ENCODE measurements around the gene SRPRB. TPM values are rescaled to one million over a fixed set of nuclear protein-coding genes. Genes with fewer than 3 reads are reported as not detected.

SRPRB gene
- total RNA-seq, 1 experiment from 2014 or later, result 73.5 TPM

DNA sequence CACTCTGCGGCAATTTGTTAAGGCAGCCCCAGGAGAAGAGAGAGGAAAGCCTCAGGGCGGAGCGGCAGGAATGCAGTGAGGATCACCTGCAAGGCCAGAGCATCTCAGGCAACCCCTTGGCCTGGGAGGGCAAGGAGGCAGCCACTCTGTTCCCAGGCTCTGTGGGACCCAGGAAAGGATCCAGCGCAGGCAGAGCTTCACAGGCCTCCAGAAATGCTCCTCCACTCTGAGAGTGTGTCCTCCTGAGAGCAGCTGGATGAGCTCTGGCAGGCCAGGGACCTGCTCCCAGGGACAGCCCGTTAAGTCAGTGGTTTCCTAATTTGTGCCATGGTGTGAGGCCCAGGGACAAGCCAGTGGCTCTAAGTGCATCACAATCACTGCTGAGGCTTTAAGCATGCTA is 54.9 kb downstream of the SRPRB start:
- Histone ChIP-seq H3K4me1 (ENCODE audit: control insufficient read depth, insufficient read depth, low read length) (no peaks in the 10 kb centered on the region), H3K9me3 (ENCODE audit: control insufficient read depth, insufficient read depth, low read depth, low read length) (no peaks in the 10 kb centered on the region), H3K4me3 (ENCODE audit: low read depth in 2 of 2, low read length in 2 of 2) (no peak overlapping the region), H3K36me3 (ENCODE audit: control insufficient read depth, insufficient read depth, low read length) (no peaks in the 10 kb centered on the region), H3K27me3 (ENCODE audit: control insufficient read depth, insufficient read depth, low read length) (no peaks in the 10 kb centered on the region), H3K27ac (ENCODE audit: low read length) (no peak overlapping the region)
- ChIA-PET CTCF (no interaction called here), POLR2A (no interaction called here)
- BruUV-seq (replicated peaks), result no TSS peak
- DNase-seq (ENCODE audit: low read depth, low spot score) (no peak), ATAC-seq (0 out of 2 replicates have a peak, but pooled peaks have one; percentile 35)
- TF ChIP-seq SIN3A (IDR thresholded peaks at IDR 0.05; ENCODE audit: borderline replicate concordance, insufficient read depth, low read depth, low read length) (no peak), POLR2AphosphoS5 (IDR thresholded peaks at IDR 0.05; ENCODE audit: low read depth, low read length) (no peak), REST (IDR thresholded peaks at IDR 0.05; ENCODE audit: insufficient read depth in 1 of 2, low read depth in 2 of 2, low read length in 1 of 2) (no peak), TCF7L2 (IDR thresholded peaks at IDR 0.05; ENCODE audit: low read depth, low read length) (no peak)
- TF ChIP-seq, protein P1, sequence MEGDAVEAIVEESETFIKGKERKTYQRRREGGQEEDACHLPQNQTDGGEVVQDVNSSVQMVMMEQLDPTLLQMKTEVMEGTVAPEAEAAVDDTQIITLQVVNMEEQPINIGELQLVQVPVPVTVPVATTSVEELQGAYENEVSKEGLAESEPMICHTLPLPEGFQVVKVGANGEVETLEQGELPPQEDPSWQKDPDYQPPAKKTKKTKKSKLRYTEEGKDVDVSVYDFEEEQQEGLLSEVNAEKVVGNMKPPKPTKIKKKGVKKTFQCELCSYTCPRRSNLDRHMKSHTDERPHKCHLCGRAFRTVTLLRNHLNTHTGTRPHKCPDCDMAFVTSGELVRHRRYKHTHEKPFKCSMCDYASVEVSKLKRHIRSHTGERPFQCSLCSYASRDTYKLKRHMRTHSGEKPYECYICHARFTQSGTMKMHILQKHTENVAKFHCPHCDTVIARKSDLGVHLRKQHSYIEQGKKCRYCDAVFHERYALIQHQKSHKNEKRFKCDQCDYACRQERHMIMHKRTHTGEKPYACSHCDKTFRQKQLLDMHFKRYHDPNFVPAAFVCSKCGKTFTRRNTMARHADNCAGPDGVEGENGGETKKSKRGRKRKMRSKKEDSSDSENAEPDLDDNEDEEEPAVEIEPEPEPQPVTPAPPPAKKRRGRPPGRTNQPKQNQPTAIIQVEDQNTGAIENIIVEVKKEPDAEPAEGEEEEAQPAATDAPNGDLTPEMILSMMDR (IDR thresholded peaks at IDR 0.05), result no peak
- in situ Hi-C loops (cut with HindIII; ENCODE audit: low pct_unique_long_range_greater_than_20kb, low sequenced_read_pairs), result no loop called here
- intact Hi-C loops (cut with micrococcal nuclease; ENCODE audit: unreplicated experiment), result no loop called here

- H3K36me3 ChIP-seq (ENCODE audit: control insufficient read depth, insufficient read depth, low read length), result no peaks in the 10 kb centered on the region
- in situ Hi-C loops (cut with HindIII; ENCODE audit: low pct_unique_long_range_greater_than_20kb, low sequenced_read_pairs), result no loop called here
- H3K27me3 ChIP-seq (ENCODE audit: control insufficient read depth, insufficient read depth, low read length), result no peaks in the 10 kb centered on the region
- BruUV-seq (replicated peaks), result no TSS peak
- H3K4me3 ChIP-seq (ENCODE audit: low read depth in 2 of 2, low read length in 2 of 2), result no peak overlapping the region
- no peaks in the 10 kb centered on the region for H3K4me1 ChIP-seq (ENCODE audit: control insufficient read depth, insufficient read depth, low read length)
- no peaks in the 10 kb centered on the region for H3K9me3 ChIP-seq (ENCODE audit: control insufficient read depth, insufficient read depth, low read depth, low read length)
- ATAC-seq, result no peak
- intact Hi-C loops (cut with micrococcal nuclease; ENCODE audit: unreplicated experiment), result no loop called here
- ChIA-PET POLR2A (no interaction called here), CTCF (no interaction called here)
- TF ChIP-seq REST (IDR thresholded peaks at IDR 0.05; ENCODE audit: insufficient read depth in 1 of 2, low read depth in 2 of 2, low read length in 1 of 2) (no peak), SIN3A (IDR thresholded peaks at IDR 0.05; ENCODE audit: borderline replicate concordance, insufficient read depth, low read depth, low read length) (no peak), TCF7L2 (IDR thresholded peaks at IDR 0.05; ENCODE audit: low read depth, low read length) (no peak), POLR2AphosphoS5 (IDR thresholded peaks at IDR 0.05; ENCODE audit: low read depth, low read length) (no peak)
- TF ChIP-seq, protein P1 (IDR thresholded peaks at IDR 0.05), result no peak
- H3K27ac ChIP-seq (ENCODE audit: low read length), result no peak overlapping the region
- no peak for DNase-seq (ENCODE audit: low read depth, low spot score)
Observed at GRCh38 chr3:133862161-133862560, 56.5 kb downstream of the SRPRB start.

Data from Panc1 (cell line).